GM18511 (cell line): ENCODE measurements around the gene TBC1D22A.
"Not testable (repeated sequence)": the region's sequence is repeated elsewhere in the genome, so short reads cannot be mapped to it uniquely, and the experiment has no call there.

ENCODE experiments used
- ATAC-seq: cut with Tn5 transposase; IDR thresholded peaks from one replicate; pipeline ENCODE4 v1.9.1; 2021; ENCODE audit warnings: mild to moderate bottlenecking, moderate library complexity; ENCODE audit not compliant: unreplicated experiment

TBC1D22A gene

DNA sequence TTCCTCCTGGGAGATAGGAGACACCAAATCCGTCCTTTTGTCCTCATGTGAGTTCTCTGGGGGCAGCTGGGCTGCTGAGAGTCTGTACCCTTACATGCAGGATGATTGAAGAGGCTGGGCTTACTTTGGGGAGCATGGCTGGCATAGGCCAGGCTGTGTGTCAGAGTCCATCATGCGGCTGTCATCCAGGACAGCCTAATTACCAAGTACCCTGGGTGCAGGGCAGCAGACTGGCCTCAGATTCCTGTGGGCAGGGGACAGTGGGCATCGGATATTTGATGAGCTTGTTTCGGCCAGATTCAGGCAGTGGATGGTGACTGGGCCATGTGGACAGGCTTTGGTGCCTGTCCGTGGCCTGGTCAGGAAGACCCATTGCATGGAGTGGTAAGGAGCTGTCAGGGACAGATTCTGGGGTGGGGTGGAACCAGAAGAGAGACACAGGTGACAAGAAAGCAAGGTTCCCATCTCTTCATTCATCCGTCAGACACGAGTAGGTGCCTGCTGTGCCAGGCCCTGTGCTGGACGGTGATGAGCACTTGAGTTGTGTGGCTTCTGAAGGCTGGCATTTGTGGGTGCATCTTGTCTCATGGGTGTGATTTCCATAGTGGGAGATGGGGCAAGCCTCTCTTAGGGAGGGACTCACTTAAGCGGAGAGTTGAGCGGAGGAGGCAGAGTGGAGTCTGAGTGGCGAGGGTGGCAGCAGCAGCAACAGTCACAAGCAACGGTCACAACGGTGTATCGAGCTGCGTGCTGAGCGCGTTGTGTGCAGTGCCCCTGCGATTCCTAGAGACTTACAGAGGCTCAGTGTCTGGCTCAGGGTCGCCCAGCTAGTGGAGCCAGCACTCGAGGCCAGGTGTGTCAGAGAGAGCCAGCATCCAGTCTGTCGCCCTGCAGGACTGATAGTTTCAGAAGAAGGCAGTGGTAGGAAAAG lies 48.7 kb downstream of the TBC1D22A start:
- ATAC-seq = no peak

DNA sequence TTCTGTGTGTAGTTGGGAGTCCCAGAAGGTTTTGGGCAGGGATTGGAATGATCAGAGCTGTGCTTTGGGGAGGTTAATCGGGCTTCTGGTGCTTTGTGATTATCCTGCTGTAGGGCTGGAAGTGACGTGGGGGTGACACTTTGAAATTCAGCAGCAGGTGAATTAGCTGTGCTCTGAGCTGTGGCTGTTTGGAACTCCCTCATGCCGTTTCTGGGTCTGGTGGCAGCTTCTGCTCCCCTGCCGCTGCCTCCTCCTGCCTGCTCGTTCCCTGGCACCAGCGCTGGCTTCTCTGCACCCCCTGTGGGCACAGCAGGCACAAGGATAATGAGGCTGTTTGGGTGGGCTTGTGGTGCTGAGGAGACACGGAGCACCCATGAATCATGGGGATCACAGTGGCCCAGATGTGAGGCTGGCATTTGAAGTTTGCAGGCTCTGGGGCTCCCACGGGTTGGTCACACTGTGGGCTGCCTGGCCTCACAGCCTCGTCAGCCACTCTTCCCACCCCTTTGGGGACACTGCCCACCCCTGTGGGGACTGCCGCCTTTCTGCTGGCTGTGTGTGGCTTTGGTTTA lies 49.7 kb downstream of the TBC1D22A start:
- no peak for ATAC-seq

GRCh38 chr22:46812788-46813187 lies 50.3 kb downstream of the TBC1D22A start:
- ATAC-seq = no peak

DNA sequence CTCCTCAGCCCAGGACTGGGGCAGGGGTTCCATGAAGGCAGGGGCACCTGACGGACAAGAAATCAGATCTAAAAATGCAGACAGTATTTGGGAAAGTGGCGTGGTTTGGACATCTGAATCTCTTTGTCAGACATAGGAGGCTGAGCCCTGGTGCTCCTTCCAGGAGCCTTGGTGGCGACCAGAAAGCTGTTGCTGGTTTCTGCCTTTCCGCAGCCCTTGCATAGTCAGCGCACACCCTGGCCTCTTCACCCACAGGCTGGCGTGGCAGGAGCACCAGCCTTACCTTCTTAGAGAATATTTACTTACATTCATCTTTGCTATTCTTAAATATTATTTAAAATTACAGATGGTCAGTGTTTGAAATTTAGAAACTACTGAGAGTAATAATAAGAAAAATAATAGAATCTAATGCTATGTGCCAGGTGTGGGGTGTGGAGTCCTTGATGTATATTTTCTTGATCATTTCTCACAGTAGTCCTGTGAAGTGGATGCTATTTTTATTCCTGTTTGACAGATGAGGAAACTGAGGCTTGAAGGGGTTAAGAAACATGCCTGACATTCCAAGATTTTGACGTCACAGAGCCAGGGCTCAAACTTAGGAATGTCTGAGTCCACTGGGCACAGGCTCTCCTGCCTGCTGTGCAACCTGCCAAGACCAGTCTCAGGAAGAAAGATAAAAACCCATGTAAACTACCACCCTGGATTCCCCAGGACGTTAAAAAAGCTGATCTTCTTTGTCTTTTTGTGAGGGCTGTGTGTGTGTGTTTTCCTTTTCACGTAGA lies 51.6 kb downstream of the TBC1D22A start:
- ATAC-seq = no peak

- no peak for ATAC-seq
Measured at GRCh38 chr22:46815132-46815531, 52.7 kb downstream of the TBC1D22A start.

DNA sequence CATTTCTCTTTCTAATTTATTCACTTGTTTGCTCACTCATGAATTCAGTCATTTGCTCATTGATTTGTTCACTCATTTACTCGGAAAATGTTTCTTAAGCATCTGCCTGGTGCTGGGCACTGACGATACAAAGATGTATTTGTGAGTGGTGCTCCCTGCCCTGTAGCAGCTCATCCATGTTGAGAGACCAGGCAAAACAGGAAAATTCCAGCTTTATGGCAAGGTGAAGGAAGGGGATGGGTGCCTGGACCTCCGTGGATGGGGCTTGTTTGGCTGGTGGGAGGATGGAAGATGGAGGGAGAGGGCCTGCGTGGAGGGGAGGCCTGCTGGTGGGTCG lies 53.1 kb downstream of the TBC1D22A start:
- no peak for ATAC-seq

GRCh38 chr22:46815896-46816731 lies 53.7 kb downstream of the TBC1D22A start:
- ATAC-seq = no peak

DNA sequence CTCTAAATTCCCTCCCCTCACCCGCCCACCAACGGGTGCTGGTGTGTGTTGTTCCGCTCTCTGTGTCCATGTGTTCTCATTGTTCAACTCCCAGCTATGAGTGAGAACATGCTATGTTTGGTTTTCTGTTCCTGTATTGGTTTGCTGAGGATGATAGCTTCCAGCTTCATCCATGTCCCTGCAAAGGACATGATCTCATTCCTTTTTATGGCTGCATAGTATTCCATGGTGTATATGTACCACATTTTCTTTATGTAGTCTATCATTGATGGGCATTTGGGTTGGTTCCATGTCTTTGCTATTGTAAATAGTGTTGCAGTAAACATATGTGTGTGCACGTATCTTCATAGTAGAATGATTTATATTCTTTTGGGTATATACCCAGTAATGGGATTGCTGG lies 54.9 kb downstream of the TBC1D22A start:
- ATAC-seq = not testable (repeated sequence)

- ATAC-seq = no peak
Measured at GRCh38 chr22:46823248-46823647, 60.8 kb downstream of the TBC1D22A start.

DNA sequence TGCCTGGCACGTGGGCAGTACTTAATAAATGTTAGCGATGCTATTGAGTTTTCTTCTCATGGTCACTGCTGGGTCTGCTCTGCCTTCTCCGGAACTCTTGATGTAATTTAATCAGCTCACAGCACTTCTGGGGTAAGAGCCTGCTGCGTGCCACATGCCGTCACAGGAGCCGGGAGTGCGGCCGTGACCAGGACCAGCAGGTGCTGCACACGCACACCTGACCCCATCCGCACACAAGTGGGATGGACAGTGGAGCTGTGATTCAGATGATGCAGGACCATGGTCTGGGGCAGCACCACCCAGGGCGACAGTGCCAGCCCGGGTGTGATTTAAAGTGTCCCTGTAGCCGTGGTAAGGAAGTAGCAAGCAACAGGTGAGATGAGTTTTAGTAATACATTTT lies 61.2 kb downstream of the TBC1D22A start:
- ATAC-seq = no peak

DNA sequence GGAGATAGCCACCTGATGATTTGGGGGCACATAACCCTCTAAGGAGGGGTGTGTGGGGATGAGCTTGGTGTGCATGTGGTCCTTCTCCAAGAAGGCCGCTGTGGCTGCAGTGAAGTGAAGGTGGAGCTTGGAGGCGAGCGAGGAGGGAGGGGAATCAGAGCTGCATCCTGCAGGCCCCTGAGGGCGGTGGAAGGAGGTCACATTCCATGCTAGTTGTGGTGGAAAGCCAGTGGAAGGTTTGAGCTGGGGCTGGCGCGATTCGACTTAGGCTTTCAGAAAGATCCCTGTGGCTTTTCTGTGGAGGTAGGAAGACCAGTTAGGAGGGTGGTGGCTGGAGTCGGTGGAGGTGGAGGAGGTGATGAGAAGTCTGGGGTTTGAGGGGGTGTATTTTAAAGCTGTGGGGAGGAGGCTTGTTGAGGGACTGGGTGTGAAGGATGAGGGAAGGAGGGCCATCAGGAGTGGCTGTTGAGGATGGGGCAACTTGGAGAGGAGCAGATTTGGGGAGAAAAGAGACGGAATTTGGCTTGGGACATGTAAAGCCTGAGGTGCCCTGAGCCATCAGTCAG lies 62.0 kb downstream of the TBC1D22A start:
- ATAC-seq = no peak

GRCh38 chr22:46824980-46825544 lies 62.6 kb downstream of the TBC1D22A start:
- no peak for ATAC-seq

DNA sequence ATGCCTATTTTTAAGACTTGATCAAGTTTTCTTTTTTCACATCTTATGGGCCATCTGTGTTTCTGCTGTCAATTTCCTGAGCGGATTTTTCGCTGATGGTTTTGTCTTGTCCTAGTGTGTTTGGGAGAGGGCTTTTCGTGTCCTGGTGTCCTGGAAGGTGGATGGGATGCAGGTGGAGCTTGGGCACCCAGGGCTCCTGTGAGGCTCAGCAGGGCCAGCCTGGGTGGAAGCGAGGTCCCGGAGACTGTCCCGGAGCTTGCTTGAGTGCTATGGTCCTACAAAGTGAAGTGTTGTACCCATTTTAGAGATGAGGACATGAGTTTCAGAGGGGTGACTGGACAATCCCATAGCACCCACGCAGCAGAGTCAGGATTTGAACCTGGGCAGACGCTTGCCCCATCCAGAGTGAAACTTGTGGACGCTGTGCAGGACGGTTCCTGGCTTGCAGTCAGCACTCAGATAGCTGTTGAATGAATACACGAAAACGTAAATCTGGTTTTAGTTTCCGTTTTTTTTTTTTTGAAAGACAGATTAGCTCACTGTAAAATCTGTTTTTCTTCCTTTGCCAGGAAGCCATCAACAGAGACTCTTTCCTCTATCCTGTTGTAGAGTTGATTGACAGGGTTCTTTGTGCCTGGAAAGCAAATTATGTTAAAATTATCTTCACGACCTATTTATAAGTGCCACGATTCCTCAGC lies 64.1 kb downstream of the TBC1D22A start:
- ATAC-seq = no peak

DNA sequence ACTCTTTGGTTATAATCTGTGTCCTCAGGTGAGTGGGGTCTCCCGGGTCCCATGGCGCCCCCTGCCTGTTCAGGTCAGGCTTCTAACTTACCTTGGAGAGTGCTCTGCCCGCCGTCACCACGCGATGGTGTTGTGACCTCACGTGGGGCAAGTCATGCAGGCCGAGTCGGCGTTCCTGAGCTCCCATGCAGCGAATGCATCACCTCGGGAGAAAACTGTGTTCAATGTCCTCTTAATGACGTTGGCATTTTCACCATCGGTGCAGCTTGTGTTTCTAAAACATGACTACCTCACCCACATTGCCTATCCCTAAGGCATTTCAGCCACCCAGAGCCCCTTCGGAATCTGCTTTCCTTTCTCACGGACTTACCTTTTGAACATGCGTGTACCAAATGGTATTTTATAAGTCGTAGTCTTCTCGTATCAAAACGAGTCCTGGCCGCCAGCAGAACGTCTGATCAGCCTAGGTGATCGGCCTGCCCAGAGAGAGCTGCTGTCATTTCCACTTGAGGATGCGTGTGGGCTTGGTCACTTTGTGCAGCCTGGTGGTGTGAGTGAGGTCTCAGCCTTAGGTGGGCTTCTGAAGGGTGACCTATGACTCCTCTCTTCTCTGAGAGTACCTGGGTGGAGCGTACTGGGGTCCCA lies 64.8 kb downstream of the TBC1D22A start:
- ATAC-seq = no peak

- ATAC-seq = no peak
Measured at GRCh38 chr22:46827781-46828180, 65.3 kb downstream of the TBC1D22A start.

GRCh38 chr22:46828323-46828900 lies 66.0 kb downstream of the TBC1D22A start:
- no peak for ATAC-seq

DNA sequence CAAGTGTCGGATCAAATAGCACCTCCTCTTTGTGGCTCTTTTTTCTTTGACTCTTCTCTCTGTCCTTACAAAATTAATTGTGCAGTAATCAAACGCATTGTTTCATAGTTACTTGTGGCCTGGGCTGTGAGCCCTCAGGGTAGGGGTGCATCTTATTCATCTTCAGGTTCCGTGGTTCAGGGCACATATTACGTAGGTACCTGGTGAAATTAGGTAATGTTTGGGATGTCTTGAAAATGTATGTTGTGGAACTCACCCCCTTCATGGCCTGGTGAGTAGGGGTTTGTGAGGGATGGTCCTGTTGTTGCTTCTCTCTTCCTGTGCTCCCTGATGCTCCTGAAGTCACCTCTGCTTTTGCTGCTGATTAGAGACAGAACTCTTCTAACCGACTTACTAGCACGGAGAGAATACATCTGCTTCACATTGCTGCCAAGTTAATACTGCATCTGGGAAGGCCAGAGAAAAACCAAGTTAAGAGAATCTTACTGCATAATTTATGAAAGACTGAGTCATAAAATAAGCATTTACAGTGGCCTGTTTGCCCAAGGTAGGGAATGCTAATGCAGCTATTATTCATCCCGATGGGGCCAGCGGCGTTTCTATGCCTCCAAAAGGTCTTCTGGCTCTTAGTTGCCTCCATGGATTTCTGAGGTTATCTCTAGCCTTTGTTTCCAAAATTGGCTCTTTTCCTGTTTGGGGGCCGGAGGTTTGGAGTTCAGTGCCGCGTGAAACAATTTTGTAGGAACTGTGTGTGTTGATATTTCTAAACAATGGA lies 66.9 kb downstream of the TBC1D22A start:
- no peak for ATAC-seq
